Esophagus squamous epithelium (tissue), 4 donors: ENCODE measurements around the gene MEIS1.

ENCODE experiments used
- POLR2A ChIP-seq, 4 donors: fragments of 450-650 bp; IDR thresholded peaks; one replicate each; pipeline ENCODE4 v1.6.1; 2017; ENCODE audit warnings: antibody characterized with exemption in 4 of 4, mild to moderate bottlenecking in 4 of 4, moderate library complexity in 3 of 4
- TF ChIP-seq, protein P1 (sequence below), 6 experiments: fragments of 450-650 bp in 4 of 6; fragments of 200-600 bp in 2 of 6; sonication (generic) in 2 of 6; IDR thresholded peaks; one replicate each; pipeline ENCODE4 v1.5.1; 2016 to 2019; ENCODE audit warnings: antibody characterized with exemption in 6 of 6, mild to moderate bottlenecking in 4 of 6, moderate library complexity in 4 of 6

DNA sequence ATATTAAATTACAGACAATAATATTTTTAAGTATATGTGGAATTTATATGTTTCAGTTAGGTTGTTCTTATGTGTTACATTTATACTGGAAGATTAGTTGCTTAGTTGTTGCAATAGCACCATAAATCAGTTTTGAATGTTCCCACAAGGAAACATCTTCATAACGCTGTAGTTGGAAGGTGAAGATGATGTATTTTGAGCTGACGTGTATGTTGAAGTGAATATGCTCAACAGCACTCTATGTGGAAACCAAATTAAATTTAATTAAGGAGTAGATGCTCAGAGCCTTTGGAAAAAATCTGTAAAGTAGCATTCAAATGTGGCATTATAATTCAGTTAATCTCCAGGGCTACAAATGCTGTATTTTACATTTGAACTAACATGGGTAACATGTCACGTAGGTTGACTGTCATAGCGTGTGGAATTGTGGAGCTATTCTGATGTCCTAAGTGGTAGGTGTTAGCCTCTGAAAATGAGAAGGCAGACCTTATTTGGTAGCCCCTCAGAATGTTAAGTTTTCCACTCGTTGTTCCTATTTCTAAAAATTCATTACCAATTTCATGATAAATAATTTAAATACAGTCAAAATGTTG, 88.5 kb downstream of the MEIS1 start:
- TF ChIP-seq, protein P1, sequence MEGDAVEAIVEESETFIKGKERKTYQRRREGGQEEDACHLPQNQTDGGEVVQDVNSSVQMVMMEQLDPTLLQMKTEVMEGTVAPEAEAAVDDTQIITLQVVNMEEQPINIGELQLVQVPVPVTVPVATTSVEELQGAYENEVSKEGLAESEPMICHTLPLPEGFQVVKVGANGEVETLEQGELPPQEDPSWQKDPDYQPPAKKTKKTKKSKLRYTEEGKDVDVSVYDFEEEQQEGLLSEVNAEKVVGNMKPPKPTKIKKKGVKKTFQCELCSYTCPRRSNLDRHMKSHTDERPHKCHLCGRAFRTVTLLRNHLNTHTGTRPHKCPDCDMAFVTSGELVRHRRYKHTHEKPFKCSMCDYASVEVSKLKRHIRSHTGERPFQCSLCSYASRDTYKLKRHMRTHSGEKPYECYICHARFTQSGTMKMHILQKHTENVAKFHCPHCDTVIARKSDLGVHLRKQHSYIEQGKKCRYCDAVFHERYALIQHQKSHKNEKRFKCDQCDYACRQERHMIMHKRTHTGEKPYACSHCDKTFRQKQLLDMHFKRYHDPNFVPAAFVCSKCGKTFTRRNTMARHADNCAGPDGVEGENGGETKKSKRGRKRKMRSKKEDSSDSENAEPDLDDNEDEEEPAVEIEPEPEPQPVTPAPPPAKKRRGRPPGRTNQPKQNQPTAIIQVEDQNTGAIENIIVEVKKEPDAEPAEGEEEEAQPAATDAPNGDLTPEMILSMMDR (IDR thresholded peaks at IDR 0.05) = no peak
- TF ChIP-seq POLR2A (IDR thresholded peaks at IDR 0.05) = no peak
